DMS79 (cell line): ENCODE results near the gene VPS9D1.

Experiments
- DNase-seq: peaks from one replicate; lab custom pipeline; 2025; lab: John Stamatoyannopoulos, UW

VPS9D1 gene

GRCh38 chr16:89732918-89733242, 12.2 kb upstream of the VPS9D1 start:
- DNase-seq = no peak

GRCh38 chr16:89732142-89732917, 11.6 kb upstream of the VPS9D1 start:
- no peak for DNase-seq

DNA sequence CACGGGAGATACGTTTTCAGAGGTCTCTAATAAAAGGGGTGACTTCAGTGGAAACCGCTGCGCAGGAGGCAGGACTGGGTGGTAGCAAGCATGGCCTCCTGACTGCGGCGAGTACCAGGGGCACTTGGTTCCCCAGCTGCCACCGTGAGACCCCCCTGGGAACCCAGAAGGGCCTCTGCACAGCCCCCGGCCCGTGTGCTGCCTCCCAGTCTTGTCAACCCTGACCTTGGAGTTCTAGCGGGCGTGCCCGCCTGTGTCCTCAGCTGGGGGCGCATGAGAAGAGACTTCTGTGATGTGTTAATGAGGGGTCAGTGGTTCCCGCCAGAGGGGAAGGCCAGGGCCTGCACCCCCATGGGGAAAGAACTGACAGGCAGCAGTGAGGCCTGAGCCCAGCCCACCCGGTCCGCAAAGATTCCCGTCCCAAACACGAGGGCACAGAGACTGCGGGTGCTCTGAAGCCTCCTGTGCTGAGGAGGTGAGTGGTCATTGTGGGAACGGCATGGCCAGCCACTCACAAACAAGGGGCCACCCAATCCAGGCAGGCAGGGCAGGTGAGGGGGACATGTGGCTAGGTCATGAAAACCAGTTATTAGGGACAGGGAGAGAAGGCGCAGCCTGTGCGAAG, 10.0 kb upstream of the VPS9D1 start:
- no peak for DNase-seq

GRCh38 chr16:89729863-89730593, 9.3 kb upstream of the VPS9D1 start:
- no peak for DNase-seq

DNA sequence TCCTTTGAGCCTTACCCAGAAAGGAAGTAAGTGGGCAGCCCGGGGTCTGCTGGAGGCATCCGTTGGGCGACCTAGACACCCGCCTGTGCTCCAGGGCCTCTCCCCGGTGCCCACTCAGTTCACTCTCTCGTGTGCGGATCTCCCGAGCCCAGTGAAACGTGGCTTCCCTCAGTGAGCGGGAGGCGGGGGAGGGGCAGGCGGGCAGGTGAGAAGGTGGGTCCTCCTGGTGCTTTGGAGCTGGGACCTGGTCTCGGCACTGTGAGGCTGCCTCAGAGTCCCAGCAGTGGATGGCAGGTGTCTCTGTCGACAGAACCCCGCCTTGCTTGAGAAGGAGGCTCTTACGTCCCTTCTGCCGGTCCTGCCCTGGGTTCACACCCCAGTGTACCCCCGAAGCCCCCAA, 8.6 kb upstream of the VPS9D1 start:
- no peak for DNase-seq

DNA sequence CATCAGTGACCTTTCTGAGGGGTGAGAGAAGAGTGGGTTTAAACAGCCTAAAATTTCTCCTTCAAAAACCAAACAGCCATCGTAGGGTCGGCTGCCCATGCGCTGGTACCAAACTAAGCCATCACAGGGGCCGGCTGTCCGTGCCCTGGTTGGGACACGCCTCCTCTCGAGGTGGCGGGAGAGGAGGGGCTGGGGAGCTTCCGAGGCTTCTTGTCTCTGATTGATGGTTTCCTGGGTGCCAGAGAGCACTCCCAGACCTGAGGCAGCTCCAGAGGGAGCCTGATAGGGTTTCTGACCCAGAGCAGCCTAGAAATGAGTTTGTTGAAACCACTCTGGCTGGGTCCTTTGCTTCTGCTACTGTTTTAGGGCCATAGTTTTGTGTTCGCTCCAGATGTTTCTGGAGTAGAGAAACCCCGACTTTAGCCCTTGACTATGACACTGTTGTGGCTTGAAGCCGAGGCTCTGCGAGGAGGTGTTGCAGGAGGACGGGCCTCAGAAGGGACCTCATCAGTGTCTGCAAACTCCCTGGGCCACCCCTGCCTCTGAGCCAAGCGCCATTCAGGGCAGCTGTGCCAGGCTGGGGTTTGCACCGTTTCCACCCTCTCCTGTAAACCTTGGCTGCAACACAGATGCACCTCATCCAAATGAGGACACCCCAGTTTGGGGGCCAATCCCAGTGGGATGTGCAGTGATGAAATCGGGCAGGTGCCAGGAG, 6.9 kb upstream of the VPS9D1 start:
- DNase-seq = no peak

GRCh38 chr16:89723279-89724250, 2.9 kb upstream of the VPS9D1 start:
- no peak for DNase-seq

DNA sequence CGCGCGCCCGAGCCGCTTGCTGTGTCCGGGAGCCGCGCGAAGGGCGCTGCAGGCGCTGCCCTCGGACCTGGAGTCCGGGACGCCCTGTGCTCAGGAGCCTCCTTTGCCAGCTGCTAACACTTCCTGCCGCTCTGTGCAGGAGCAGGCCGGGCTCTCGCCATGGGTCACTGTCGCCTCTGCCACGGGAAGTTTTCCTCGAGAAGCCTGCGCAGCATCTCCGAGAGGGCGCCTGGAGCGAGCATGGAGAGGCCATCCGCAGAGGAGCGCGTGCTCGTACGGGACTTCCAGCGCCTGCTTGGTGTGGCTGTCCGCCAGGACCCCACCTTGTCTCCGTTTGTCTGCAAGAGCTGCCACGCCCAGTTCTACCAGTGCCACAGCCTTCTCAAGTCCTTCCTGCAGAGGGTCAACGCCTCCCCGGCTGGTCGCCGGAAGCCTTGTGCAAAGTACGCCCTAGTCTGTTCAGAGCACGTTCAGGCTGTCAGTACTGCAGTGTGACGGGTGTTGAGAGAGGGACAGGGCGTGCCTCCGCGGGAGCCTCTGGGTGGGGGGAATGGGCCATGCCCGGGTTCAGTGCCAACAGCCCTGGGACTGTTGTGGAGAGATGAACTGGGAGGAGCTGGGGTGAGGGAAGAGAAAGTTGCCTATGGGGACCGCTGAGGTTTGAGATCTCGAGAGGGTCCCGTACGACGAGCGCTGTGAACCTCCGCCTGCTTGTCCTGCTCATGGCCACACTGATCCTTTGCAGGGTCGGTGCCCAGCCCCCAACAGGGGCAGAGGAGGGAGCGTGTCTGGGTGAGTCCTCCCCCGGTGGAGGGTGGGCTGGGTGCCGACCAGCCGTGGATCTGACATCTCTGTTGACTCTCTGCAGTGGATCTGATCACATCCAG, 1.9 kb upstream of the VPS9D1 start:
- no peak for DNase-seq

DNA sequence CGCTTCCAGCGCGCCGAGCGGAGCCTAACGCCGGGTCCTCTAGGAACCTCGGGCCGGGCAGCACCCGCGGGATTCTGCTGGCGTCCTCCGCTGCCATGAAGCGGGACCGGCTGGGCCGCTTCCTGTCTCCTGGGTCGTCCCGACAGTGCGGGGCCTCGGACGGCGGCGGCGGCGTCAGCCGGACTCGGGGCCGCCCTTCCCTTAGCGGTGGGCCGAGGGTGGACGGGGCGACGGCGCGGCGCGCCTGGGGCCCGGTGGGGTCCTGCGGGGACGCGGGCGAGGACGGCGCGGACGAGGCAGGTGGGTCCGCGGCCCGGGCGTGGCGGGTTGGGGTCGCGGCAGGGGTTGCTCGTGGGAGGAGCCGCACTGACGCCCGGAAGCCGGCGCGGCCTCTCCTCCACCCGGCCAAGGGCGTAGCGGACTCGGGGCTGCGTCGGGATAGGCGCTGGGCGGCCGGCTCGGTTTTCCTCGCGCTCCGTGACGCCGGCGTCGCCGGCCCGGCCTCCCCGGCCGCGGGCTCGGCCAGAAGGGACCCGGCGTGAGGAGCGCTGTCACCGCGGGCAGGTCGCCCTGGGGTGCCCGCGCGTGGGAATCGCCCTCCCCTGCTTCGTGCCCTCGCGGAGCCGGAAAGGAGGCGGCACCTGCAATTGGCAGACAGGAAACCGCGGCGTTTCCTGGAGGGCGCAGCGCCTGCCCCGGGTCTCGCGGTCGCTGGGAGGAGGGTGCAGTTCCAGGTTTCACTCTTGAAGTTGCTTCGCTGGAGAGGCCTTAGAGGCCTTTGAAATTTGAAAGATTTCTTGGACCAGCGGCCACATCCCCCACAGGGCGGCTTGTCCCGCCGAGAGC, 1.1 kb upstream of the VPS9D1 start:
- no peak for DNase-seq

GRCh38 chr16:89720551-89720812, 216 bp downstream of the VPS9D1 start:
- no peak for DNase-seq

- no peak for DNase-seq
These were observed 2.8 kb downstream of the VPS9D1 start for GRCh38 chr16:89717688-89718505.

DNA sequence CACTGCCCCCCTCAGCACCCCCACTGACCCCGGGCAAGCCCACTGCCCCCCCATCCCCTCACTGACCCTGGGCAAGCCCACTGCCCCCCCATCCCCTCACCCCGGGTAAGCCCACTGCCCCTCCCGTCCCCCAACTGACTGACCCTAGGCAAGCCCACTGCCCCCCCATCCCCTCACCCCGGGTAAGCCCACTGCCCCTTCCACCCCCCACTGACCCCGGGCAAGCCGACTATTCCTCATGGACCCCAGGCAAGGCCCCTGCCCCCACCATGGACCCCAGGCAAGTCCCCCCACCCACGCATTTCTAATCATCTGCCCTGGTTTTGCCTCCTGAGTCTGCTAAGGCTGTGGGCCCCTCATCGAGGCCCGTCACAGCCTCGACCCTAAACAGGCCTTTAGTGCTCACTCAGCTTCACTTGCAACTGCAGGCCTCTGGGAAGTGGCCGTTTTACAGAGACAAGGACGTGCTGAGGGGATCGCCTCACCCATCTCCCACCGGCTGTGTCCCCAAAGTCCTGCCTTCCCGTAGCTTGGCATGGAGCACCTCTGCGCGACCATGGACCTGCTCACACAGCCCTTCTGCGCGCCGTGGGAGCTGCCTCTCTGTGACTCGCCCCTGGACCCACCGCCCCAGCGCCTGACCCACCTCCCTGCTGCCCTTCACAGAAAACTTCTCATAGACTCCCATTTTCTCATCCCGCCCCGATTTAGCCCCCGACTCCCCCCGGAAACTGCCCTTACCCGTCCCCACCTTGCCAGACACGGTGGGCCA, 3.6 kb downstream of the VPS9D1 start:
- DNase-seq = no peak

DNA sequence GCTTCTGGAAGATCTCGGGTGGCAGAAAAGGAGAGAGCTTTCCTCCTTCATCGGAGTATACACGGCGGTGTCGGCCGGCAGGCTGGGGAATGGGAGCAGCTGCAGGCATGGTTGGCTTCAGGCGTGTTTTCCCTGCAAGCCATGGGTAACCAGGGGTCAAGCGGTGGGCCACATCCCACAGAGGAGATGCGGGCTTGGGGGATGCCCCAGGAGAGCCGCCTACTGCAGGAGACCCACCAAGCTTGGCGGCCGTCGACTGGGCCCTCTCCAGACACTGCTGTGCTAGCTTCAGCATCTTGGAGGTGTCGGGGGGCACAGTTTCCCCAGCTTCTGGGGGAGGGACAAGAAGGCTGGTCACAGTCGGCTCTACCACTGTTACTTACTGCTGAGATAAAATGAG, 4.2 kb downstream of the VPS9D1 start:
- no peak for DNase-seq

GRCh38 chr16:89712274-89712781, 8.4 kb downstream of the VPS9D1 start:
- DNase-seq = no peak

GRCh38 chr16:89711601-89712273, 9.0 kb downstream of the VPS9D1 start:
- no peak for DNase-seq

GRCh38 chr16:89710709-89711564, 9.8 kb downstream of the VPS9D1 start:
- no peak for DNase-seq
